GM12865 (cell line): ENCODE results near the gene FBXO30.

Experiments
- DNase-seq: peaks from one replicate; pipeline ENCODE4 v3.0.0; 2010; ENCODE audit warnings: low read depth
- H3K4me3 ChIP-seq: 2 replicates; pipeline ENCODE4 v1.5.1; 2011; ENCODE audit warnings: mild to moderate bottlenecking, low read depth, low read length, control low read depth
- TF ChIP-seq, protein P1 (sequence below): IDR thresholded peaks from 2 replicates; pipeline ENCODE4 v1.5.1; 2011; ENCODE audit warnings: low read length, control low read depth, low read depth, inconsistent platforms; ENCODE audit not compliant: insufficient read depth; ENCODE audit errors: missing control alignments

FBXO30 gene

DNA sequence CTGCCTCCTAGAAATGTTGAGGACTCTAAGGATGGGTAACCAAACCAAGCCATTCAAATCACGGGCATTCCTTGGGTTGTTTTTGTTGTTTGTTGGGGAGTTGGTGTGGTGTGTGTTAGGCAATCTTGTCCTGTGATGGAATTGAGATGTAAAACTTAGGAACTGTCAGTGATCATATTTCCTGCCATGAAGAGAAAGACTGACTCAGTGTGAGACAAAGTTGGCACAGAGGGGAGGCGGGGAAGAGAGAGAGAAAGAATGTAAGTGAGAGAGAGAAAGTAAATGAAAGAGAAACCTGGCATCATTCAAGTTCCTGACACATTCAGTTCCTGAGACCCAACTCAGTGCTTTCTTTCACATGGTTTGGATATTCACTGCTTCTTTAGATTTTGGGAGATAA is 21.6 kb upstream of the FBXO30 start:
- TF ChIP-seq, protein P1, sequence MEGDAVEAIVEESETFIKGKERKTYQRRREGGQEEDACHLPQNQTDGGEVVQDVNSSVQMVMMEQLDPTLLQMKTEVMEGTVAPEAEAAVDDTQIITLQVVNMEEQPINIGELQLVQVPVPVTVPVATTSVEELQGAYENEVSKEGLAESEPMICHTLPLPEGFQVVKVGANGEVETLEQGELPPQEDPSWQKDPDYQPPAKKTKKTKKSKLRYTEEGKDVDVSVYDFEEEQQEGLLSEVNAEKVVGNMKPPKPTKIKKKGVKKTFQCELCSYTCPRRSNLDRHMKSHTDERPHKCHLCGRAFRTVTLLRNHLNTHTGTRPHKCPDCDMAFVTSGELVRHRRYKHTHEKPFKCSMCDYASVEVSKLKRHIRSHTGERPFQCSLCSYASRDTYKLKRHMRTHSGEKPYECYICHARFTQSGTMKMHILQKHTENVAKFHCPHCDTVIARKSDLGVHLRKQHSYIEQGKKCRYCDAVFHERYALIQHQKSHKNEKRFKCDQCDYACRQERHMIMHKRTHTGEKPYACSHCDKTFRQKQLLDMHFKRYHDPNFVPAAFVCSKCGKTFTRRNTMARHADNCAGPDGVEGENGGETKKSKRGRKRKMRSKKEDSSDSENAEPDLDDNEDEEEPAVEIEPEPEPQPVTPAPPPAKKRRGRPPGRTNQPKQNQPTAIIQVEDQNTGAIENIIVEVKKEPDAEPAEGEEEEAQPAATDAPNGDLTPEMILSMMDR = no peak
- peak; percentile 9 for DNase-seq
- no peak overlapping the region for H3K4me3 ChIP-seq

DNA sequence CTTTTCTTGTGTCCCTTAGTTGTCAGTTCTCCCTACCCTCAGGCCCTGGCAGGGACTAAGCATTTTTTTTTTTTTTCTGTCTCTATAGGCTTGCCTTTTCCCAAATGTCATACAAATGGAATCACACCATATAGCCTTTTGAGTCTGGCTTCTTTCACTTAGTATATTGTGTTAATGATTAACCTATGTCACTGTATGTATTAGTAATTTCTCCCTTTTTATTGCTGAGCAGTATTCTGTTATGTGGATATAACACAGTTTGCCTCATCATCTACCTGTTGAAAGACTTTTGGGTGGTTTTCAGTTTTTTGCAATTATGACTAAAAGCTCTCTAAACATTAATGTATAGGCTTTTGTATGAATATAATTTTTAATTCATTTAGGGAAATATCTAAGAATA is 16.0 kb upstream of the FBXO30 start:
- H3K4me3 ChIP-seq = no peak overlapping the region
- TF ChIP-seq, protein P1 = no peak
- DNase-seq = no peak

DNA sequence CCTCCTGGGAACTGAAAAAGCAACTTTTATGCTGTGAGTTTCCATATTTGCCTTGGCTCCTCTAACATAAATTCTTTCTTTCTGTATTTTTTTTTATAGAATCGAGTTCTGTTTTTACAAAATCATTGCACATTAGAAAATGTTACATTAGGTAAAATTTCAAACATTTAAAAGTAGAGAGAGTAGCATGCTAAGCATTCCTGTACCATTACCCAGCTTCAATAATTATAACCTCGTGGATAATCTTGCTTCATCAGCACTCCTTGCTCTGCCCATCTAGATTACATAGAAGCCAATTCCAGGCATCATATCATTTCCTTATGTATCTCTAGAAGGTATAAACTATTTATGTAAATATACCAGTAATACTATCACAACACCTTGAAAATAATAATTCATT is 15.4 kb upstream of the FBXO30 start:
- H3K4me3 ChIP-seq = no peak overlapping the region
- TF ChIP-seq, protein P1 = no peak
- no peak for DNase-seq

DNA sequence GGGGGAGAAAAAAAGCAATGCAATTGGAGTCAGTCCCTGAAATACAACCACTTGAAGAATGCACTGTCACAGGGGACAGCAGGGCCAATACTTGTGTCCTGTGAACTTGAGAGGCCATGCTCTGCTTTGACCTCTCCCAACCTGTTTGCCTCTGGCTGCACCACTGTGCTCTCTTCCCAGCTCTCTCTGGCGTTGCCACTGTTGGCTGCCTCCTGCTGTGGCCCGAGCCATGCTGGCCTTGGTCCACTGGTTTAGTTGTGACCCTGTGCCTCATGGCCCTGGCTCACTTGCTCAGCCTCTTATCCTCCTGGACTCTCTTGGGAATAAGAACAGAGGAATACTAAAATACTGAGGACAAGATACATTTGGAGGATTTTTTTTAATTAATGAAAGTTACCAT is 14.5 kb upstream of the FBXO30 start:
- no peak for DNase-seq
- TF ChIP-seq, protein P1 = no peak
- H3K4me3 ChIP-seq = no peak overlapping the region

DNA sequence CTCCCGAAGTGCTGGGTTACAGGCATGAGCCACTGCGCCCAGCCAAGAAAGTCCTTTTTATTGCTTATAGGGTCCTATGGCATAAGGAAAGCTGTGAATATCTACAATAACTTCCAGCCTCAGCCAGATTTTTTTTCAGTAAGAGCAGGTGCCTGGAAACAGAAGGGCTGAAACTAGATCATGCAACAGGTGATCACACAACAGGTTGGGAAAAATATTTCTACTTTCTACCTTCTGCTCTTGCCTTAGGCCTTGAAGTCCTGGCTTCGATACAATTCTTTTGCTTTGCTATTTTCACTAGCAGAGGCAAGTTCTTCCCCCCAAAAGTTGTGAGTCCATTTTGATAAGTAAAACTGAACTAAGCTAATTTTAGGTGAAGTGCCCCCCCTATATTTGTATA is 9.7 kb upstream of the FBXO30 start:
- H3K4me3 ChIP-seq = no peak overlapping the region
- no peak for DNase-seq
- TF ChIP-seq, protein P1 = no peak

DNA sequence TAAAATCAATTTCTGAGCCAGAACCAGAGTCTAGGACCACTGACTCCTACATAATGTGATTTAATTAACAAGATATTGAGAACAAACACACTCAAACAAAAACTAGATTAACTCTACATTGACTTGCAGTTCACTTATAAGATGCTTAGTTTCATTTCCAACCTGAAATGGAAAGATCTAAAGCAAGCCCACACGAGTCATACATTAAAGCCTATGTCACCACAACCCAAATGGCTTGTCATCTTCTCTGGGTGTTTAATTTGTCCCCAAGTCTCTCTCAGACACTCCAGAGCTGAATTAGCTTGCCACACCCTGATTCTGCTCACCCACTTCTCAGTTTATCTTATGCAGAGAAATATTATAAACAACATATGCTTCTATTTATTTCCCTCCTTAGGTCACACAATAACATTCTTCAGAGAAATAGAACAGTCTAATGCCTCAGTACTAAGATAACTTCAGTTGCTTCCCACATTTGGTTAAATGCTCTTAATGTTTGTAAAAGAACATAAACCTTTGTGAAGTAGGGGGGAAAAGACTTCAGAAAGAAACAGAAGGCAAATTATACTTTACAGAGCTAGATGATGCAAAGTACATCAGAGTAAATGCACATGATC is 8.8 kb upstream of the FBXO30 start:
- TF ChIP-seq, protein P1 = no peak
- DNase-seq = no peak
- H3K4me3 ChIP-seq = no peak overlapping the region

DNA sequence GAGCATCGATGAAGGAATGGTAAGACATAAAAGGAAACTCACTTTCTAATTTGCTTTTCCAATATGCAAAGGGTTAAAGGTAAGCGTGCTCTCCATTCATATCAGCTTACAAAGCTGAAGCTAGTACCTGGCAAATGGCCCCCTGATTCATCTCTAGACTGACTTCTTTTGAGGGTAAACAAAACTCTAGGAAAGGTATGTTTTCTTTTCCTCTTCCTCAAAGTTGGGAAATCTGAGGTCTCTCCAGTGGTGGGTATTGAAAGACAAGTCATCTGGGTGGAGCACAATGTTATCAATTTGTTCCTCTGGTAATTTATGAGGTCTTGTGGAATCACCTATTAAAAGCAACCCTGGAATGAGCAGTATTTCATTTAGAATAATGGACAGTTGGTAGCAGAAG is 7.9 kb upstream of the FBXO30 start:
- TF ChIP-seq, protein P1 = no peak
- no peak for DNase-seq

More for the DNA sequence above, 7.9 kb upstream of the FBXO30 start:
- no peak overlapping the region for H3K4me3 ChIP-seq
